Mesendoderm (in vitro differentiated cells): Measurements from ENCODE around the gene HABP4.

Experiments
- DNase-seq: peaks from one replicate; pipeline ENCODE4 v3.0.0; 2013
- H2AK5ac ChIP-seq: 2 replicates; pipeline ENCODE4 v1.6.1; 2013; ENCODE audit warnings: low read length, inconsistent platforms
- H2BK120ac ChIP-seq: 2 replicates; pipeline ENCODE4 v1.6.1; 2013; ENCODE audit warnings: low read depth, mild to moderate bottlenecking, low read length, moderate library complexity, mixed read lengths
- H2BK15ac ChIP-seq: replicated peaks from 2 replicates; pipeline ENCODE4 v1.6.1; 2013; ENCODE audit warnings: low read depth, mild to moderate bottlenecking, moderate library complexity
- H2BK5ac ChIP-seq: 2 replicates; pipeline ENCODE4 v1.6.1; 2013; ENCODE audit warnings: low read length, inconsistent platforms
- H3K18ac ChIP-seq: 2 replicates; pipeline ENCODE4 v1.6.1; 2013; ENCODE audit warnings: mild to moderate bottlenecking, low read length, mixed read lengths
- H3K23ac ChIP-seq: one replicate; pipeline ENCODE4 v1.6.1; 2013; ENCODE audit warnings: low read length
- H3K27ac ChIP-seq: 2 replicates; pipeline ENCODE4 v1.5.1; 2013; ENCODE audit warnings: low read depth, mild to moderate bottlenecking, inconsistent platforms, low read length, moderate library complexity
- H3K27me3 ChIP-seq: 2 replicates; pipeline ENCODE4 v1.6.1; 2013; ENCODE audit warnings: low read length, control low read depth, mild to moderate bottlenecking, inconsistent platforms; ENCODE audit not compliant: insufficient read depth, poor library complexity
- H3K36me3 ChIP-seq: 2 replicates; pipeline ENCODE4 v1.6.1; 2013; ENCODE audit warnings: low read length, inconsistent platforms; ENCODE audit not compliant: control insufficient read depth, insufficient read depth
- H3K4ac ChIP-seq: one replicate; pipeline ENCODE4 v1.6.1; 2013; ENCODE audit warnings: low read depth, mild to moderate bottlenecking, low read length, moderate library complexity
- H3K4me1 ChIP-seq: 2 replicates; pipeline ENCODE4 v1.6.1; 2013; ENCODE audit warnings: low read depth, low read length, inconsistent platforms; ENCODE audit not compliant: control insufficient read depth
- H3K4me2 ChIP-seq: 2 replicates; pipeline ENCODE4 v1.6.1; 2013; ENCODE audit warnings: low read length
- H3K4me3 ChIP-seq: 2 replicates; pipeline ENCODE4 v1.5.1; 2013; ENCODE audit warnings: mild to moderate bottlenecking, low read length
- H3K56ac ChIP-seq: one replicate; pipeline ENCODE4 v1.6.1; 2013; ENCODE audit warnings: low read length
- H3K79me1 ChIP-seq: 2 replicates; pipeline ENCODE4 v1.6.1; 2013; ENCODE audit warnings: low read length, inconsistent platforms
- H3K79me2 ChIP-seq: 2 replicates; pipeline ENCODE4 v1.6.1; 2013; ENCODE audit warnings: mild to moderate bottlenecking, low read length; ENCODE audit not compliant: control insufficient read depth, insufficient read depth
- H3K9ac ChIP-seq: 2 replicates; pipeline ENCODE4 v1.6.1; 2013; ENCODE audit warnings: low read length, inconsistent platforms
- H4K5ac ChIP-seq: one replicate; pipeline ENCODE4 v1.6.1; 2013; ENCODE audit warnings: low read length
- H4K8ac ChIP-seq: one replicate; pipeline ENCODE4 v1.6.1; 2013; ENCODE audit warnings: low read depth, mild to moderate bottlenecking, control low read depth, low read length, moderate library complexity
- WGBS: extraction: QIAGEN DNeasy Blood & Tissue Kit; methylation state at CpG from one replicate; pipeline ENCODE4 v1.1.7; 2013; ENCODE audit warnings: low lambda C conversion rate, missing lambda C conversion rate; ENCODE audit not compliant: insufficient coverage; ENCODE audit errors: extremely low coverage; 5-methylcytosine and 5-hydroxymethylcytosine counted together

HABP4 gene

DNA sequence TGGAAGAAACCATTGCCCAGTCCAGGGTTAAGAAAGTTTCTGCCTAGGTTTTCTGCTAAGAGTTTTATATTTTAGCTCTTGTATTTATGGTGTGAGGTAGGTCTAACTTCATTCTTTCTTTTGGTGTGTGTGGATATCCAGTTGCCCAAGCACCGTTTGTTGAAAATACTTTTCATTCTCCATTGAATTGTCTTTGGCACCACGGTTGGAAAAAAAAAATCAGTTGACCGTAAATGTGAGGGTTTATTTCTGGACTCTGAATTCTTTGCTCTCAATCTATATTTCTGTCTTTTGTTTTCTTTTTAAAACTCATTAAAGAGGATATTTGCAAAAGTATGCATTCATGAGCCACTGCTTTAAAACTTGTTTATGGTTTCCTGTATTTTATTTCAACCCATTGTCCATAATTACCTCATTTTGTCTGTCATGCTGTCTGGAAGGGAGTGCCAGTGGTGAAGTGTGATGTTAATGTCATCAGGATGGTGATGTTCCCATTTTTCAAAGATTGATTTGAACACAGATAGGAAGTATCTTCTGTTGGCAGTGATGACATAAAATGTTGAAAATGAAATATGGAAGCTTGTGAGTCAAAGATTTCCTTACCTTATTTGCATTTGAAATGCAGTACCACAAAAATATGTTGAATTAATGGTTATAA lies 33.9 kb downstream of the HABP4 start:
- no peak overlapping the region for H4K8ac ChIP-seq
- H3K4me2 ChIP-seq = no peak overlapping the region
- DNase-seq = no peak
- no peaks in the 10 kb centered on the region for H3K79me1 ChIP-seq
- H4K5ac ChIP-seq = no peak overlapping the region
- no peaks in the 10 kb centered on the region for H3K4me1 ChIP-seq
- no peak overlapping the region for H2AK5ac ChIP-seq
- H3K56ac ChIP-seq = no peak overlapping the region
- no peaks in the 10 kb centered on the region for H3K79me2 ChIP-seq
- H3K27ac ChIP-seq = no peak overlapping the region
- peaks cover 3% of the 10 kb centered on the region for H3K36me3 ChIP-seq
- H3K18ac ChIP-seq = no peak overlapping the region
- H3K23ac ChIP-seq = no peak overlapping the region
- H2BK5ac ChIP-seq = no peak overlapping the region
- no peaks in the 10 kb centered on the region for H3K27me3 ChIP-seq
- no peak overlapping the region for H3K9ac ChIP-seq
- no peak overlapping the region for H3K4ac ChIP-seq
- no peak overlapping the region for H2BK120ac ChIP-seq
- no peak overlapping the region for H3K4me3 ChIP-seq
- H2BK15ac ChIP-seq = no peak overlapping the region
- whole genome bisulfite sequencing = no CpG with 5 or more reads among the region's 3 CpGs

DNA sequence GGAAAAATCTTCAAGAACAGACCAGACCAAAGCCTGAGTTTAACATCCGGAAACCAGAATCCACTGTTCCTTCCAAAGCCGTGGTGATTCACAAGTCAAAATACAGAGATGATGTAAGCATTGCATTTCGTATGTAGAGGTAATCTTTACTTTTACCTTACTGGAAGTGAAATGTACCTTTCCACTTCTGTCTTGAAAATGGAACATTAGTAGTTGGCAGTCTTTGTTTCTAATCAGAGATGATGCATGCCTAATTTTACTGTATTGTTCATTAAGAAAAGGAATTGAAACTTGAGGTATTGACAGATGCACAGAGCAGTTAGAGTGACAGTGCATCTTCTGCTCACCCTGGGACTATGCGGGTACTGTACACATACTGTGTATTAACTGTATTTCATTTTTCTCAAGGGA lies 34.6 kb downstream of the HABP4 start:
- Histone ChIP-seq H3K27ac (no peak overlapping the region), H3K4me1 (no peaks in the 10 kb centered on the region)

DNA sequence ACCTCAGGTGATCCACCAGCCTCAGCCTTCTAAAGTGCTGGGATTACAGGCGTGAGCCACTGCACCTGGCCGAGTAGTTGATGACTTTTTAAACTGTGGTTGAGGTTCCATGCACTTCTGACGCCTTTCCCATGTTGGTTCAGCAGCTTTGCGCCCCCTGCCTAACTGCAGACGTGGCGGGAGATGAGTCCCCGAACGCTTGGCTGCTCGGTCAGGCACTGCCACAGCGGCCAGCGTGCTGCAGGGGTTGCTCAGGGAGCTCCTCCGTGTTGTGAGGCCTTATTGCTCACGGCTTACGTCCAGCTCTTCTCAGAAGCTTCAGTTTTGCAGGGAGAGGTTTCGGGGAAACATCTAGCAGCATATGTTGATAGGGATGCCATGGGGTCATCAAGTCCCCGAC lies 35.3 kb downstream of the HABP4 start:
- no peak overlapping the region for H3K56ac ChIP-seq
- H3K4ac ChIP-seq = no peak overlapping the region
- no peak overlapping the region for H3K18ac ChIP-seq
- H4K8ac ChIP-seq = no peak overlapping the region
- peaks cover 3% of the 10 kb centered on the region for H3K36me3 ChIP-seq
- no peak overlapping the region for H3K9ac ChIP-seq
- no peak overlapping the region for H4K5ac ChIP-seq
- H3K27me3 ChIP-seq = no peaks in the 10 kb centered on the region
- no peaks in the 10 kb centered on the region for H3K79me1 ChIP-seq
- H3K4me2 ChIP-seq = no peak overlapping the region
- no peak for DNase-seq
- H3K23ac ChIP-seq = no peak overlapping the region
- H2BK5ac ChIP-seq = no peak overlapping the region
- no peak overlapping the region for H3K4me3 ChIP-seq
- H2AK5ac ChIP-seq = no peak overlapping the region
- no peak overlapping the region for H2BK120ac ChIP-seq
- no peaks in the 10 kb centered on the region for H3K4me1 ChIP-seq
- WGBS = no CpG with 5 or more reads among the region's 16 CpGs
- no peak overlapping the region for H2BK15ac ChIP-seq
- H3K79me2 ChIP-seq = no peaks in the 10 kb centered on the region
- H3K27ac ChIP-seq = no peak overlapping the region

More for the DNA sequence above, 34.6 kb downstream of the HABP4 start:
- no peak overlapping the region for H3K4ac ChIP-seq
- no peaks in the 10 kb centered on the region for H3K79me2 ChIP-seq
- H2BK120ac ChIP-seq = no peak overlapping the region
- H3K18ac ChIP-seq = no peak overlapping the region
- no peak overlapping the region for H4K8ac ChIP-seq
- no CpG with 5 or more reads among the region's 4 CpGs for WGBS
- H3K56ac ChIP-seq = no peak overlapping the region
- H2AK5ac ChIP-seq = no peak overlapping the region
- no peak overlapping the region for H3K23ac ChIP-seq
- no peak for DNase-seq
- H3K27me3 ChIP-seq = no peaks in the 10 kb centered on the region
- no peak overlapping the region for H3K4me3 ChIP-seq
- peaks cover 3% of the 10 kb centered on the region for H3K36me3 ChIP-seq
- no peak overlapping the region for H2BK5ac ChIP-seq
- no peak overlapping the region for H3K4me2 ChIP-seq
- no peak overlapping the region for H4K5ac ChIP-seq
- no peak overlapping the region for H3K9ac ChIP-seq
- H3K79me1 ChIP-seq = no peaks in the 10 kb centered on the region
- no peak overlapping the region for H2BK15ac ChIP-seq

- no peaks in the 10 kb centered on the region for H3K79me2 ChIP-seq
- H3K23ac ChIP-seq = no peak overlapping the region
- no peak overlapping the region for H2BK15ac ChIP-seq
- H3K27ac ChIP-seq = no peak overlapping the region
- H3K4me3 ChIP-seq = no peak overlapping the region
- peaks cover 6% of the 10 kb centered on the region for H3K36me3 ChIP-seq
- H4K5ac ChIP-seq = no peak overlapping the region
- H3K4me1 ChIP-seq = no peaks in the 10 kb centered on the region
- H2AK5ac ChIP-seq = no peak overlapping the region
- H3K27me3 ChIP-seq = no peaks in the 10 kb centered on the region
- H3K79me1 ChIP-seq = no peaks in the 10 kb centered on the region
- WGBS = no CpG with 5 or more reads among the region's 7 CpGs
- no peak for DNase-seq
- no peak overlapping the region for H4K8ac ChIP-seq
- H2BK120ac ChIP-seq = no peak overlapping the region
- H3K18ac ChIP-seq = no peak overlapping the region
- H3K56ac ChIP-seq = no peak overlapping the region
- H3K4ac ChIP-seq = no peak overlapping the region
- no peak overlapping the region for H3K4me2 ChIP-seq
- H2BK5ac ChIP-seq = no peak overlapping the region
- H3K9ac ChIP-seq = no peak overlapping the region
Observed at GRCh38 chr9:96486386-96487028, 36.5 kb downstream of the HABP4 start.

DNA sequence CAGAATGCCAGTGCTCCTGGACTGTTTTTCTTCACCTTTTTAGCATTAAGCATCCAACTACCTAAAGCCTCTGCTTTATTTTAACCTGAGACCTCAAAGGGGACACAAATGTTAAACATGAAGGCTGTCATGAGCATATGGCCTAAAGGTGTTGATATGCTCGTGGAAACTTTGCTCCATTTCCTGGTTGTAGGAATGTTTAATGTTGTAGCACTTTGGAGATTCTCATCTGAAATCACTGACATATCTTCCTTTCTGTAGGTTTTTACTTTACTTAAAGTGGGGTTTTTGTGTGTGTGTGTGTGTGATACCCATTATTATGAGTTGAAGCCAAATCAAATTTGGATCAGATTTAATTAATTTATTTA lies 37.0 kb downstream of the HABP4 start:
- Histone ChIP-seq H3K79me2 (no peaks in the 10 kb centered on the region), H3K36me3 (peaks cover 9% of the 10 kb centered on the region)
- WGBS = no CpG with 5 or more reads among the region's 1 CpG

DNA sequence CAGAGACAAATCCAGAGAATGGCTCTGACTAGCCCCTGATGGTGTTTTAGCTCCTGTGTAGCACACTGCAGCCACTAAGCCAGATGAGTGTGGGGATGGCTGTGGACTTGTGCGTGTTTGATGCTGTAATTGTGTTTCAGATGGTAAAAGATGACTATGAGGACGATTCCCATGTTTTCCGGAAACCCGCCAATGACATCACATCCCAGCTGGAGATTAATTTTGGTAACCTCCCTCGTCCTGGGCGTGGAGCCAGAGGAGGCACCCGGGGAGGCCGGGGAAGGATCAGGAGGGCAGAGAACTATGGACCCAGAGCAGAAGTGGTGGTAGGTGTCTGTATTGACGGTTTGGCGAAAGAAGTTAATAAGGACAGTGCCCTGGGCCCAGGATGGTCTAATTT lies 38.0 kb downstream of the HABP4 start:
- H2BK120ac ChIP-seq = no peak overlapping the region
- H3K27ac ChIP-seq = no peak overlapping the region
- DNase-seq = no peak
- H4K5ac ChIP-seq = no peak overlapping the region
- no peak overlapping the region for H3K56ac ChIP-seq
- H3K79me2 ChIP-seq = no peaks in the 10 kb centered on the region
- no peak overlapping the region for H4K8ac ChIP-seq
- H3K9ac ChIP-seq = no peak overlapping the region
- no peak overlapping the region for H2BK5ac ChIP-seq
- no peak overlapping the region for H3K4ac ChIP-seq
- H3K4me1 ChIP-seq = no peaks in the 10 kb centered on the region
- H3K23ac ChIP-seq = no peak overlapping the region
- no peaks in the 10 kb centered on the region for H3K79me1 ChIP-seq
- no CpG with 5 or more reads among the region's 10 CpGs for WGBS
- H3K4me2 ChIP-seq = no peak overlapping the region
- H3K27me3 ChIP-seq = no peaks in the 10 kb centered on the region
- peaks cover 9% of the 10 kb centered on the region for H3K36me3 ChIP-seq
- no peak overlapping the region for H3K4me3 ChIP-seq
- H2BK15ac ChIP-seq = no peak overlapping the region
- no peak overlapping the region for H3K18ac ChIP-seq
- no peak overlapping the region for H2AK5ac ChIP-seq

More for the DNA sequence above, 37.0 kb downstream of the HABP4 start:
- H4K8ac ChIP-seq = no peak overlapping the region
- H4K5ac ChIP-seq = no peak overlapping the region
- H3K4me2 ChIP-seq = no peak overlapping the region
- no peaks in the 10 kb centered on the region for H3K4me1 ChIP-seq
- H3K4ac ChIP-seq = no peak overlapping the region
- no peak overlapping the region for H3K23ac ChIP-seq
- no peaks in the 10 kb centered on the region for H3K27me3 ChIP-seq
- no peak overlapping the region for H3K27ac ChIP-seq
- no peak overlapping the region for H3K9ac ChIP-seq
- no peak overlapping the region for H3K18ac ChIP-seq
- H2AK5ac ChIP-seq = no peak overlapping the region
- H2BK5ac ChIP-seq = no peak overlapping the region
- no peak overlapping the region for H2BK120ac ChIP-seq
- no peak for DNase-seq
- no peak overlapping the region for H2BK15ac ChIP-seq
- H3K56ac ChIP-seq = no peak overlapping the region
- H3K79me1 ChIP-seq = no peaks in the 10 kb centered on the region
- no peak overlapping the region for H3K4me3 ChIP-seq
